Pulmonary artery endothelial cell (primary cell): ENCODE data around the gene HOXD12. TPM values are rescaled to one million over a fixed set of nuclear protein-coding genes. Genes with fewer than 3 reads are reported as not detected.

Source experiments
- DNase-seq: peaks from one replicate; pipeline ENCODE4 v3.0.0-alpha.2; 2011; ENCODE audit warnings: low read depth, low spot score
- total RNA-seq: library from RNA; depleted of rRNA; stranded (reverse); fragments of >200 nt; gene quantifications from 2 replicates; pipeline ENCODE4 v1.2.3, GENCODE V29; 2014

Gene HOXD12, protein sequence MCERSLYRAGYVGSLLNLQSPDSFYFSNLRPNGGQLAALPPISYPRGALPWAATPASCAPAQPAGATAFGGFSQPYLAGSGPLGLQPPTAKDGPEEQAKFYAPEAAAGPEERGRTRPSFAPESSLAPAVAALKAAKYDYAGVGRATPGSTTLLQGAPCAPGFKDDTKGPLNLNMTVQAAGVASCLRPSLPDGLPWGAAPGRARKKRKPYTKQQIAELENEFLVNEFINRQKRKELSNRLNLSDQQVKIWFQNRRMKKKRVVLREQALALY
- total RNA-seq, result not detected in 2 replicates

DNA sequence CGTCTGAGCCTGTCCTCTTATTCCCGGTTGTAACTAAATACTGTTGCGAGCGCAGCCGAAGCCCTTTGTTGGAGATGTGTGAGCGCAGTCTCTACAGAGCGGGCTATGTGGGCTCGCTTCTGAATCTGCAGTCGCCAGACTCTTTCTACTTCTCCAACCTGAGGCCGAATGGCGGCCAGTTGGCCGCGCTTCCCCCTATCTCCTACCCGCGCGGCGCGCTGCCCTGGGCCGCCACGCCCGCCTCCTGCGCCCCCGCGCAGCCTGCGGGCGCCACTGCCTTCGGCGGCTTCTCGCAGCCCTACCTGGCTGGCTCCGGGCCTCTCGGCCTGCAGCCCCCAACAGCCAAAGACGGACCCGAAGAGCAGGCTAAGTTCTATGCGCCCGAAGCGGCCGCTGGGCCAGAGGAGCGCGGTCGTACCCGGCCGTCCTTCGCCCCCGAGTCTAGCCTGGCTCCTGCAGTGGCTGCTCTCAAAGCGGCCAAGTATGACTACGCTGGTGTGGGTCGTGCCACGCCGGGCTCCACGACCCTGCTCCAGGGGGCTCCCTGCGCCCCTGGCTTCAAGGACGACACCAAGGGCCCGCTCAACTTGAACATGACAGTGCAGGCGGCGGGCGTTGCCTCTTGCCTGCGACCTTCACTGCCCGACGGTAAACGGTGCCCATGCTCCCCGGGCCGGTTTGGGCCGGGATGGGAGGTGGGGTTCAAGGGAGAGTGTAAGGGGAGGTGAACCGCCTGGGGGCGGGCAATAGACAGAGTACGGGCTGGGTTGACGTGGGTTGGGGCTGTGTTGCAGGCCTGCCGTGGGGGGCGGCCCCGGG lies at the start of gene HOXD12:
HOXD12 (plus strand) TSS at position 68 of the 819 bp plus-strand sequence; CDS start at position 75, 7 bp downstream.
- DNase-seq, result no peak

DNA sequence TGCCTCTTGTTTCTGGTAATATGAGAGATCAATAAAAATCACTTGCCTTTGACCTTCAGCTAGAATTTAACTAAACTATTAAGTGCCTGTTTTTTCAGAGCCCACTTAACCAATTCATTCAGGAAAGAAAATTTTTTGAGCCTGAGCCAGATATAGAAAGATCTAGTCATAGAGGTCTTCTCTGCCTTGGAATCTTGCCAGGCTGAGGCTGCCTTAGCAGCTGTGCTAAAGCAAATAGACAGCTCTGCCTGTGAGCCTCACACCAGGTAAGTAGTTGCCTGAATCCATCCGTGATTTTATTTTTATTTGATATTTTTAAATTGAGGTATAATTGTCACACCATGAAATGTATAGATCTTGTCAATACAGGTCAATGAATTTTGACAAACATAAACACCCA lies 43.2 kb upstream of the HOXD12 start:
- no peak for DNase-seq

DNA sequence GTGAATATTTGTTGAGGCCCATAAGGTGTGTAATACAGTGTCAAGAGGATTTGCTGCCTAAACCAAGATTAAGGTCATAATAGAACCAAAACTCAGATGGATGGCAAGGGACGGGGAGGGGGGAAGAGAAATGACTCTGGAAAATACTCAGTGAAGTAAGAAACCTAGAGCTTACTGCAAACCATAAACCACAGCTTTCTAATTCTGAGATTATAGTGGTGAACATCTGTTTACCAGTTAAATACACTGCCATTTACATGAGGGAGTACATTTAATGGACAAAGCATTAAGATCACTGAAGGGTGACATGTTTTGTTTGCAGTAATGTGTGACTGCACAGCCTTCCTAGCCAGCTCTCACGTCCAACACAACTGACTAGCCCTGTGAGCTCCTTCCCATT lies 35.6 kb upstream of the HOXD12 start:
- DNase-seq, result no peak

DNA sequence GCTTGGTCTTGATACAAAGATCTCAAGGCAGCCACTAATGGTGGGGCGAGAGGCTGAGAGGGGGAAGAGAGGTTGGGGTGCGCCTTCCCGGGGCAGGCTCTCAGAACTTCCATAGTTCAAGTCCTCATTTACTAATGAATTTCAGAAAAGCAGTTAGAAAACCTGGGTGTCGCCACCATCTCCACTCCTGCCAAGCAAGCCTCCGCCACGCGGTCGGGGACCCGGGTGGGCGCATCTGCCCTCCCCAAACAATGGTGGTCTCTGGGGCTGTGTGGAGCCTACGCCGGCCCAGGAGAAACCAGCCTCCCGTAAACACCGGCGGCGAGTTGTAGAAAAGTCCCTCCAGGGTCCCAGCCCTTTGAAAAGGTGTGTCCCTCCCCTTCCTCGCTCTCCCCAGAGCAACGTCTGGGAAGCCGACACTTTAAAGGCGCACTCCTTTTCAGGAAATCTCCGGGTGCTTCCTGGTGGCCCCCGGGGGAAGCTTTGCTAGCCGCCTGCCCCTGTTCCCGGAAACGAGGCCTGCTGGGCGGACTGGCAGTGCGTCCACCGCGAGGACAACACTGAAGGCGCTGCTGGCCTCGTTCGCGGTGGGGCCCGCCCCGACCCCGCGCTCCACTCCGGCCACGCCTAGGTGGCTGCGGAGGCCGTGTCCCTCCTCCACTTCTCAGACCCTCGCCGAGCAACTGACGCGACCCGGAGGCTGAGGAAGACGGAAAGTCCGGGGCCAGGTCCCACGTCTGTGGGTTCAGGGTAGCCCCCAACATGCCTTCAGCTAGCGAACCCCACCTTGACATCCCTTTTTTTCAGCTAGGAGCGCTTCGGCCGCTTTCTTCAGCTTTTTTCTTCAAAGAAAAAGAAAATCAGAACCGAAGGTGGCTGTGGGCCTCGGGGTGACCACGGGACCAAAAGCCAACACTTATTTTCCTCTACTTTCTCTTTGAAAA lies 32.7 kb upstream of the HOXD12 start:
- no peak for DNase-seq

DNA sequence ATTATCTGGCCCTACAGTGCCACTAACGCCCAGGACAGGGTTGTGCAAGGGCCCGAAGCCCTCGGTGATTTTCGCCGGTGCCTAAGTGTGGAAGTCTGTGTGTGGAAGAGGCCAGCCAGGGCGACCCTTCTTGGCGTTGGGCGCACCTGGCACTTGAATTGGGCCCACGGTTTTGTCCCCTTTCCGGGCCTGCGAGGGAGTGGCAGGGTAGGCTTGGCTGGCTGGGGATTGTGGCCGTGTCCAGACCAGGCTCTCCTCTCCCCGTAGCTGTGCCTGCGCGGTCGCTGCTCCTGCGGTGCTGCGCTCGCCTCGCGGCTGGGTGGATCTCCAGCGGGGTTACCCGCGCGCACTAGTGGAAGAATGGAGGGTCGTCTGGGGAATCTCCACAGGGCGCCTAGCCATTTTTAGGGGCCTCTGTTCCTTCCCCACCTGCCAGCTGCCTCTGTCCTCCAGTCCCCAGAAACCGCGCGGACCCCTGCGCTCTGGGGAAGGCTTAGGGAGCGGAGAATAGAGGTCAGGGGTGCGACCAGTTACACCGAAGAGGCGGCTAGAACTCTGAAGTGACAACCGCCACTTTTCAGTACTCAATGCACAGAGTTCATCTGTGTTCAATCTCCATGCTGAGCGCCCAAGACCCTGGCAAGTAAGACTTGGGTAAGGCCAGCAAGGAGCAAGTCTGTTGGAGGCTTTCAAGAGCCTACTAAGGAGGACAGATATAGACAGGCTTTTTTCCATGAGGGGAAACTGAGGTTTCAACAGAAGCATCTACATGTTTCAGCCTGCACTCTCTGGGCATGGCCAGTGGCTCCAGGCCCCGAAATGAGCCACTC lies 31.8 kb upstream of the HOXD12 start:
- DNase-seq, result no peak

DNA sequence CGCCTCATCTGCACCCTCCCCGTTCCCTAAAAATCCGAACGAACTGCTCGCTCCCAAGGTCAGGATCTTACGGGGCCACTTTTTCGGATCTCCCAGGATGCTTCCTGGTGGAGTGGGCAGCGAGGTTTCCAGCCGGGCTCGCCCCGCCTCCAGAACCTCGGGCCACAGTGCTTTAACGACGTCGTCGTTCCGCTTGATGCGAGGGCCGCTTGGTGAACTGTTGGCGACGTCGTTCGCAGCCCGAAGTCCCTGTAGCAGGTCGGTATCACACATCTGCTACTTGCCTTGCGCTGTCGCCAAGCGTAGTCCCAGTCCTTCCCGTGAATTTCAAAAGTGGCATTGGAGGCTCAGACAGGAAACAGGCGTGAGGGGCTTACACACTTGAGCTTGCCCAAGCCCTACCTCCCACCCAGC lies 31.2 kb upstream of the HOXD12 start:
- DNase-seq, result no peak

DNA sequence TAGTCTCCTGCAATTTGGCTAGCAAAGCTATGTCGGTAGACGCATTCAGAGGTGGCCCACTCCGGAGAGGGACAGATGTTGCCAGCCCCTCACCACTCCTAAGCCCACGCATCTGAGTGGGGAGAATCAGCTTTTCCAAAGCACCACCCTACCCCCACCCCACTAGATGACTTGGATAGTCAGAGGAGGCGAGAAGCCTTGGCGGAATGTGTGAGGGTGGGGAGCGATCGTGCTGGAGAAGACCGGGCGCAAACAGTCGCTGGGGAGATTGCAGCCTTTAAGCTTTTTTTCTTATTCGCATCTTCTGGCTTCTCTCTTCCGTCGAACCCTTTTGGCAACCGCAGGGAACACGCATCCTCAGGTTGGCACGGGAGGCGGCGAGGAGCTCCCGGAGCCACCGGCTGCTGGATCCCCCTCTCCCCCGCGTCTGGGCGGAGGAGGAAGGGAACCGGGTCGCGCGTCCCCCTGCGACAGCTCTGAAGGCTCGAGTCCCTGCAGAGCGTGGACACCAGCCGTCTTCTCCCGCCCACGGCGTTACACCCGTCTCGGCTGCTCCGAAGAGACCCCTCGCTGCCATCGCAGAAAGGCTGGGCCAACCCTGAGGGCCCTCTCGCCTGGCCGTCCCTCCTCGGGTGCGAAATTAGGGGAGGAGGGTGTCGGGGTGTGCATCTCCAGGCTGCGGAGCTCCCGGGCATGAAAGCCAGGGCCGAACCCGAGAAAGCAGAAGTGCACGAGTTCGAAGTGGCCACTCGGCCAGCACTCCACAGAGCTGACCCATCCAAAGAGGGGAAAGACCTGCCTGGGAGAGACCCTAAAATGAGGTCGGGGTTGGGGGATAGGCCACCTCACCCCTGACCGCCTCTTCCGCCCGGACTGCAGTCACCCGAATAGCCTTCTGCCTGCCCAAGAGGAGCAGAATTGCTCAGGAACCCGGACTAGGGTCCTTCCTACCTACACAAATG lies 28.0 kb upstream of the HOXD12 start:
- DNase-seq, result no peak

DNA sequence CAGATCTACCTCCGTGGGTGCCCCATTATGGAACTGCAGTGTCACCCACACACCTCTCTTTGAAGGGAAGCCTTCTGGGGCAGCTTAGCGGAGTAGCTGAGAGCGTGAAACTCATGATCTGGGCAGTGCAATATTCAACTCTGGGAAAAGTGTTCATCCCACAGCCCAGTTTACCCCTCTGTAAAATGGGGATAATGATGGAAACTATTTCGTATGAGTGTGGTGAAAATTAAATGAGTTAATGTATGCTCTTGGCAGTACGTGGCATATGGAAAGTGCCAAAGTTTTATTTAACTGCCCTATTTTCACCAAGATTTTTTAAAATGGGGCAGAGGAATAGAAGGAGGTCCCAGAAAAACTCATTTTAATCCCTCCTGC lies 27.3 kb upstream of the HOXD12 start:
- DNase-seq, result no peak

DNA sequence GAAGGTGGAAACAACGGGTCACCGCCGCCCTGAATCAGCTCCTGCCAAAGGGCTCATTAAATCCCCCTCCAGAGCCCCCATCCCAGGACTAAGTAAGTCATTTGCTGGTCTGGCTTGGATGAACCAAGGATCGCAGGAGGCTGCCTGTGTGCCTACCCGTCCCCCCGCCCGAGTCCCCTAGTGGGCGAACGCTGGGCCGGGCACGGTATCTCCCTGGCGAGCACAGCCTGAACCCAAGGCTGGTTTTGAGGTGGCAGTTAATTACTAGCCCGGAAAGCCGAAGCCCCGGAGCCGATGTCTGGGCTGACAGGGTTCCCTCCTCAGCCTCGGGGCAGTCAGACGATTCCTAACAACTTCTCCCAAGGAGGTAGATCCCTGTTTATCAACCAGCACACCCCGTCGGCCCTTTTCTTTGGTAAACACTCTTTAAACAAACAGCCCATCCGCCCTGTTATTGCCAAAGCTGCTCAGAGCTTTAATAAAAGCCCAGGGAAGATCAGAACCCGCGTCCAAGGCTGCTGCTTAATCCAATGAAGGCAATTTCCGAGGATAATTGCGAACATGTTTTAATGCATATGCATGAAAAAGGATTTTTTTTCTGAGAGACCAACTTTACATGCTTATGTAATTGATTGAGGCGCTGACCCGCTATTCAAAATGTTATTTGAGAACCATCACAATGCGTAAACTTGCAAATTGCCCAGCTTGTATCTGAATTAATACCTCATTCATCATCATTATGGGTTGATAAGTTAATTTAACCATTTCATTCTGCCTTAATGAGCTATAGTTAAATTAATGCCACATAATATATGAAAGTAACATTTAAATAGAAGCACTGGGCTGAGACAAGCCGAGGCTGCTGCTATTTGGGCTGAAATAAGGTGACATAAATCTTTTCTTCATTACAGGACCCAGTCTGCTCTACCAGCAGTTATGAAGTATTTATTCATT lies 26.4 kb upstream of the HOXD12 start:
- DNase-seq, result no peak

DNA sequence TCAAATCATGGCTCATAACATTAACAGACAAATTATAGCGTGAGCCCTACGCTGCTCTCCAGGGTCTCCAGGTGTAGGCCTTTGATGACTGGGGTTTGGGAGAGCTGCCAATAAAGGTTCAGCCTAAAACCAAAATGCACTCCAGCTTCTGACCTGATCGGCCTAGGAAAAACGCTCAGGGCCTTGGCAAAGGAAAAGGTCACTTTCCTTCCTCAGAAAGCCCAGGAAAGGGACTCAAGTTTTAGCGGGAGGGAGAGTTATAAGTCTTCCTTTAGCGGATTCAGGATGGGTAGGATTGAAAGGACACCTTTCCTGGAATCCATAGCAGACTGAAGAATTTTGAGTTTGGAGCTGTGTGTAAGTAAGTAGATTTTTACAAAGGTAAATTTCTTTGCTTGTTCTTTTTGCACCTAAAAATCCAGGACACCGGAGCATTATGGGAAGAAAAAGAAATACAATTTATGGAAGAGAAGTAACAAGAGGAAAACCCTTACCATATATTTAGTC lies 24.6 kb upstream of the HOXD12 start:
- no peak for DNase-seq

DNA sequence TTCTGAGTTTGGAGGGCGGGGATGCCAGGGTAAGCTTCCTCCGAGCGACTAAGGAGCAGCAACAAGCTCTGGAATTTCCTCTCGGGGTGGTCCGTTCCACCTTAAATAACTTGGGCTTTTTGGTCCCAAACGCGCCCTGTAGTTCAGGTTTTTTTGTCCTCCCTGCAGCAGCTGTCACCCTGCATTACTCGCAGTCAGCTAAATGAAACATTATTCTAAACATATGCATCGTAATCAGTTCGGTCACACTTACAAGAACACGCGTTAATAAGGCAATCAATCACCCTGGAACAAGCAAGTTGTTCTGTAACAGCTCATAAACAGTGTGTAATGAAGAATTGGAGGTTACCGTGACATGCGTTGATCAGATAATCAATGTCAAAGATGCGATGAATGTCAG lies 24.1 kb upstream of the HOXD12 start:
- DNase-seq, result no peak

DNA sequence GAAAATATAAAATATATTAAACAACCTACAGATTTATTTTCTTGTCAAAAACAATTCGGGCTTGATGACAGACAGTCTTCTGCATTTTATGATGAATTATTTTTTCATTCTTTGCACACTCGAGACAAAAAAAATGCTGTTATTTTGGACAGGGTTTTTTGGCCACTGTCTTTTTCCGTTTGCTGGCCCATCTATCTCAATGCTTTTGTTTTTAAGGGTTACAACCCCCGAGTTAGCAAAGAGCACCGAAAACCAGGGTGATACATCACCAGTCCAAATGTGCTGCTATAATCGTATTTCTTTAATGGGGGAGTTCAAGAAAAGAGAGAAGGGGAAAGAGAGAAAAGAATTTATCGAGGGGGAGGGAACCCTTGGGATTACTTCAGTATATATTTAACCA lies 23.5 kb upstream of the HOXD12 start:
- no peak for DNase-seq

DNA sequence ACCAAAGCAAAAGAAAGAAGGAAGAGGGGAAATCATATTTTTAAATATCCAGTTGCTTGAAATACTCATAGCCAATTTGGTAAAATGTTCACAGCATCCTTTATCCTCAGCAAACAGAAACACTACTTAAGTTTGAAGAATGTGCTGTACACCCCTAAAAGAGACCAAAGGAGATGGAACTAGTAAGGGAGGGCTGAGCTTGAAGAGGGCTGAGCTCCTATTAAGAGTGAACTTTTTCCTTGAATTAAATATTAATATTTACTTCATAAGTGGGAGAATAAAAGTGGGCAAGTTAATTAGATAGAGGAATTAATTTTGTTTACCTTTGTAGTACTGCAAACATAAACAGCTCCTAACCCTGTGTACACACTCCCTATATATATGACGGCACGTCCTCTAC lies 22.8 kb upstream of the HOXD12 start:
- DNase-seq, result no peak

DNA sequence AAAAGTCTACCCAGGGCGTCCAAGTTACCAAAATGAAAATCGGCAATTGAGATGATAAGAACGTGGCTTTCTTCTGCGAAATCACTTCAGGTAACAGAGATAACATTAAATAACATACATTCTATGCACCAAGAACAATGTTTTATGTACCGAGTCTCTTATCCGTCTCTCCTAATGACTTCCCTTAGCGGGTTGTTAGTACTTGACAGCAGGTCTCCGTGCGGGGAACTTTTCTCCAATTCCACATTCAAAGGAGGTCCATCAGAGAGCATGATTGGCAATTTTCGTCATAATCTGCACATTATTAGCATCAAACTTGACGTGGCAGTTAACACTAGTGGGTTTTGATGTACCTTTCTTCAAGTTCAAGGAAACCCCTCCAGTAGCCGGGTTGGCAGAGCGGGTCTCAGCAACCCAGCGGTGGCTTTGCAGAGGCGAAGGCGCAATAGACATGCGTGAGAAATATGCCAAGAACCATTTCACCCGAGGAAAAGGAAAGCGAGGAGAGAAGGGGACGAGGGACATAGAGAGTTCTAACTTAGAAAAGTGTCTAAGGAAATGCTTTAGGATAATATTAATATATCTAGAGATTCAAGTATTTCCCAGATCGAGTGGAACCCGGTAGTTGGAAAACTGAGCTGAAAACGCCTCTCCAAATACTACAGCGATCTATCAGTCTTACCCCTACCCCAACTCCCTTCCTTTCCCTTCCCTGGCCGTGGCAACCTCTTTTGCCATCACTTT lies 20.9 kb upstream of the HOXD12 start:
- DNase-seq, result no peak

DNA sequence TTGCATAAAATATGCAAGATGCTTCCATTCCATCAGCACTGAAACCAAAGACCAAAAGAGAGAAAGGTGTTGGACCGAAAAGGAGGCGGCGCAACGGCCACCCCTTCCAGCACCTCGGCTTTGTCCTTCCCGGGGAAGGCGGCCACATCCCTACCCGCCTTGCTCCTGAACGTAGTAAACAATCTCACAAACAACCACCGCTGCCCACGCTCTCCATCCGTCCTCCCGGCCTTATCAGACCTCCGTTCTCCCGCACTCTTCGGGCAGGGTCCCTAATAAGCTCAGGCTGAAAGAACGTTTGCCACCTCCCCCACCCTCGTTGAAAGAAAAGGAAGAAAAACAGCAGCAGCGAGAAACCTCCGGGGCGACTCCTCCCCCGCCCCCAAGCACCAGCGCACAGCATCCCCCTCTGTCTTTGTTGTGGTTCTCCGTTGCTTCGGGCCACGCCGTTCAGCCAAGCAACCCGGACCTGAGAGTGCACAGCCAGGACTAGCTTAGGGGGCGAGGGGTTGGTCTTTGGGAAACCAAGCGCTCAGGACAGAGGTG lies 20.2 kb upstream of the HOXD12 start:
- DNase-seq, result no peak

DNA sequence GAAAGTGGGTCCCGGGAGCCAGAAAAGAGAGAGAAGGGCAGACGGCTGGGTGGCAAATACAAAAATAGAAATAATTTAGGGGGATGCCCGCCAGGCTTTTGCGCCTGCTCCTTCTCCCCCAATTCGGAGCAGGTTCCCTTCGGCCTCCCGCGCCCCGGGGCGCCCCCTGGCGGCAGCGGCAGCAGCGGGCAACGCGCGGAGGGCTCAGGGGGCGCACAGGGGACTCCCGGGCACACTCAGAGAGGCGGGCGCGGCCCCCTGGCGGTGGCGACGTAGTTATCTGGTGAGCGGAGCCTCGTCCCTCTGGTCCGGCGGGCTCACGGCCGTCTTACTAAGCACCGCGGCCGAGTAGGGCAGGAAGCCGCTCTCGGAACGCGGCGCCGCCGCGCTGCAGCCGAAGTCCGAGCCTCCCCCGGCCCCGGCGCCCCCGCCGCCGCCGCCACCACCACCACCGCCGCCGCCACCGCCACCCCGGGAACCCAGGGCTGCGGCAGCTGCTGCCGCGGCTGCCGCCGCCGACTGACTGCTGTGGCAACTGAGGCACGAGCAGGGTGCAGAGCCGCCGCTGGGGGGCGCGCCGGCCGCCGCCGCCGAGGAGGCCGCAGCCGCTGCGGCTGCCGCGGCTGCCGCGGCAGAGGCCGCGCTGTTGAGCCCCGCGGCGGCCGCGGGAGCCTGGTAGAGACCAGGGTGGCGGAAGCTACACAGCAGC lies 19.6 kb upstream of the HOXD12 start:
- no peak for DNase-seq
